Inflammatory macrophage treated with lipopolysaccharide for 4 hours (primary cell): ENCODE results near the gene IRF7.

Experiments used
- DNase-seq: peaks from one replicate; pipeline ENCODE4 v3.0.0-alpha.2; 2020

Gene IRF7

GRCh38 chr11:563066-563811, 52.5 kb downstream of the IRF7 start:
- DNase-seq: no peak
